ENCODE measurements around the gene CDK11B.

Gene CDK11B

DNA sequence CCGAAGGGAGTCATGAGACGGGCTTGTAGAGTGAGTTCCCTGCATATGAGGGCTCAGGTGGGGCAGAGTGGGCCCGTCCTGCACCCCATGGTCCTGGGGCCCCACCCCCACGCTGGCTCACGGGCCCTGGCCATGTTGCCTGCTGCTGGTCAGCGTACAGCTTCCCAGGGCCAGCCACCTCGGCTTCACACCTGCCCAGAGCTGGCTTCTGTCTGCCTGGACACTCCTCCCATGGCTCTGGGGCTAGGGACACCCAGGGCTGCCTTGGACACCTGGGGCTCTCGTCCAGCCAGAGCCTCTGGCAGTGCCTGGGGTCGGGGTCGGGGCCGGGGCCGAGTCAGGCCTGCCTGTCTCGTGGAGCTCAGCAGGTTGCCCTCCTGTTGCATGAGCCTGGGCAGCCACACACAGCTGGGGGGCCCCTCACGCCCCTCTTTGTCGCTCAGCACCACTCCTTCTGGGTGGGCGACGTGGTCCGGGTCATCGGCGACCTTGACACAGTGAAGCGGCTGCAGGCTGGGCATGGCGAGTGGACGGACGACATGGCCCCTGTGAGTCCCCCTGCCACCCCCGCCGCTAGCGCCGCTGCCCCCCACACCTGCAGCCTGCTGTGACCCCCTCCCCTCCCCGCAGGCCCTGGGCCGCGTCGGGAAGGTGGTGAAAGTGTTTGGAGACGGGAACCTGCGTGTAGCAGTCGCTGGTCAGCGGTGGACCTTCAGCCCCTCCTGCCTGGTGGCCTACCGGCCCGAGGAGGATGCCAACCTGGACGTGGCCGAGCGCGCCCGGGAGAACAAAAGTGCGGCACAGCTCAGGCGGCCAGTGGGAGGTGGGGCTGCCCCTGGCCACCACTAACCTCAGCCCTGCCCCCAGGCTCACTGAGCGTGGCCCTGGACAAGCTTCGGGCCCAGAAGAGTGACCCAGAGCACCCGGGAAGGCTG is 32.3 kb downstream of the CDK11B start:
- no peak for DNase-seq

- no peak for DNase-seq
These were observed 33.0 kb downstream of the CDK11B start for GRCh38 chr1:1625824-1626206.

GRCh38 chr1:1625404-1625775 is 33.4 kb downstream of the CDK11B start:
- no peak for DNase-seq

GRCh38 chr1:1624443-1625403 is 34.1 kb downstream of the CDK11B start:
- DNase-seq = no peak

DNA sequence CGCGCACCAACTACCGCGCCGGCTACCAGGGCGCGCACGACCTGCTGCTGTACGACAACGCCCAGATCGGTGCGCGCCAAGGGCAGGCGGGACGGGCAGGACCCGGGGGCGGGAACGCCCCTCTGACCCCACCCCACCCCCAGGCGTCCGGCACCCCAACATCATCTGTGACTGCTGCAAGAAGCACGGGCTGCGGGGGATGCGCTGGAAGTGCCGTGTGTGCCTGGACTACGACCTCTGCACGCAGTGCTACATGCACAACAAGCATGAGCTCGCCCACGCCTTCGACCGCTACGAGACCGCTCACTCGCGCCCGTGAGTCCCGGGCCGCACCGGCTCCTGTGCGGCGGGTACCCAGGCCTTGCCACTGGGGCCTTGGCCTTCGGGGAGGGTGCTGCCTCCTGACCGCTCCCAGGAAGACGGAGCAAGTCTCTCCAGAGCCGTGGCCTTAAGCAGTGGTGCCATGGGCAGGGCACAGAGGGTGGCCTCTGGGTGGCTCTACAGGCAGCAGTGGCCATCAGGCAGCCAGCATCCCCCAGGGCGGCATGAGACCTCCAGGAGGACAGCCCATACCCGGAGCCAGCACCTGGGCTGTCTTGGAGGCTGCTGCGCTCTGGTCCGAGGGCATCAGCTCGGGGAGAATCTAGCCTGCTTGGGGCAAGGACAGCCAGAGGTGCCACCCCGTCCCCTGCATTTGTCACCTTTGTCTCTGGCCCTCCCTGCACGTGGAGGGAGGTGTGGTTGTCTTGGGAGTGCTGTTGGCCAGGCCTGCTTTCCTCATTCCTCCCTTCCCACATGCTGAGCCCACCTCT is 35.0 kb downstream of the CDK11B start:
- DNase-seq = no peak

- no peak for DNase-seq
These were observed 35.6 kb downstream of the CDK11B start for GRCh38 chr1:1623181-1623630.

DNA sequence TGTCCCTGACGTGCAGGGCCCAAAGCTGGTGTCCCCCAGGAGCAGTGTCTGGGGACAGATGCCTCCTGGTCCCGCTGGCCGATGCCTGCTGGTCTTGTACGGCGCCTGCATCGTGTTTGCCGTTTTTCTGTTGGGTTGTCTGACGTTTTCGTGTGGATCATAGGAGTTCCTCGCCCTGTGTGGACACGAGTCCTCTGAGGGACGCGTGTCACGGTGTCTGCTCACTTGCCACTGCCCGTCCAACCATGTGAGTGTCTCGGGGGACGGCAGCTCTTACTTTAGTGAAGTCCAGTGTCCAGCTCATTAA is 36.1 kb downstream of the CDK11B start:
- DNase-seq = no peak

DNA sequence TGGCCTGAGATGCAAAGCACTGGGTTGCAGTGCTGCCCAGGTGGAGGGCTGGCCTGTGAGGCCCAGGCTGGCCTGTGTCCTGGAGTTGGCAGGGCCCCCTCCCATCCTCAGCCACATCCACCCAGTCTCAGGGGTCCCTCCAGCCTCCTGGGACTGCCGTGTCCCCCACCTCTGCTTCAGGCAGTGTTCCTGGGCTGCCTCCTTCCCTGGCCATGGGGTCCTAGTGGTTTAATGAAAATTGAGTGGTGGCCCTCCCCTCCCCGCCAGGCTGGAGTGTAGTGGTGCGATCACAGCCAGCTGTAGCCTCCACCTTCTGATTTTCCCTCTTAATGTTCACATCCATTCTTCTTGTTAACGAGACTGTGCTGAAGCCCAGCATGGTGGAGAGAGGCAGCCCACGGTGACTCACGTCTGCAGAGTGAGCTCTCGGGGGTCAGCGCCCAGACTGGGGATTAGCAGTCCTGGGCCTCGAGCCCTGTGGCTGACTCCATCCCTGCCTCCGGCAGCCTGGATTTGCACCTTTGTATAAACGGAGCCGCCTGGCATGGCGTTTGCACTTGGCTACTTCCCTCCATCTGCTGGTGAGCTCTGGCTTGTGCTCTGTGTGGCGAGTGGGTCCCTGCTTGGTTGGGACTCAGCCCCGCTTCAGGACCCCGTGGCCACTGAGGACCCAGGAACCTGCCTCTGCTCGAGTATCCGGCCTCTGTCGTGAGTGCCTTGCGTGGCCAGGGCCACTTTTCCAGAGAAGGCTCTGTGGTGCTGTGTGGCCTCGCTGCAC is 36.6 kb downstream of the CDK11B start:
- no peak for DNase-seq

GRCh38 chr1:1621173-1622009 is 37.4 kb downstream of the CDK11B start:
- no peak for DNase-seq

DNA sequence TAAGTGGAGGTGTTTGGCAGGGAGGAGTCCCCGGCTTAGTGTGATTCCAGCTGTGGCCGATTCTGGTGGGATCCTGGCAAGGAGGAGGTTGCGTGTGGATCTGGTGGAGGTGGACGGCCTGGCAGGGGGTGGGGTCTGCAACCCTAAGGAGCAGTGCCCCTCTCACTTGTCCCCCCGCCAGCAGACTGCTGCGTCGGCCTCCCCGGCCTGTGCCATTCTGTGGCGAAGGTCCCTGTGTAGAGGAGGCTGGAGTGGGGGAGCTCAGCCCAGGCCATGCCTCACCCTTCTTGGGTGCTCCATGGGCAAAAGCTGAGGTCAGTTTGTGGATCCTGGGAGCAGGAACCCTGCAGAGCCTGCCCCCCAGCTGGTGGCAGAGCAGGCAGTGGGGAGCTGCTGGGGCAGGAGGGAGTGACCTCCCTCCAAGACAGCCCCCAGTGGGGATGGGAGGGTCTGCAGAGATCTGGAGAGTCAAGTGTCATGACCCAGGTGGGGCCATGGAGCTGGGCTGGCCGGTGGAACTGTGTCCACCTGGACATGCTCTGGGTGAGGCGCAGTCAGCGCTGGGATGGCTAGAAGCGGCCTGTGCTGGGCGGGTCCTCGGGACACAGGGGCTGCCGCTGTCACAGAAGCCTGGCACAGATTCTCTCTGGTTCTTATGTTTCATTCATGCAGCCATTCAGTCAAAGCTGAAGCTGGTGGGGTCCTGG is 38.2 kb downstream of the CDK11B start:
- no peak for DNase-seq

GRCh38 chr1:1619917-1620361 is 38.9 kb downstream of the CDK11B start:
- no peak for DNase-seq

DNA sequence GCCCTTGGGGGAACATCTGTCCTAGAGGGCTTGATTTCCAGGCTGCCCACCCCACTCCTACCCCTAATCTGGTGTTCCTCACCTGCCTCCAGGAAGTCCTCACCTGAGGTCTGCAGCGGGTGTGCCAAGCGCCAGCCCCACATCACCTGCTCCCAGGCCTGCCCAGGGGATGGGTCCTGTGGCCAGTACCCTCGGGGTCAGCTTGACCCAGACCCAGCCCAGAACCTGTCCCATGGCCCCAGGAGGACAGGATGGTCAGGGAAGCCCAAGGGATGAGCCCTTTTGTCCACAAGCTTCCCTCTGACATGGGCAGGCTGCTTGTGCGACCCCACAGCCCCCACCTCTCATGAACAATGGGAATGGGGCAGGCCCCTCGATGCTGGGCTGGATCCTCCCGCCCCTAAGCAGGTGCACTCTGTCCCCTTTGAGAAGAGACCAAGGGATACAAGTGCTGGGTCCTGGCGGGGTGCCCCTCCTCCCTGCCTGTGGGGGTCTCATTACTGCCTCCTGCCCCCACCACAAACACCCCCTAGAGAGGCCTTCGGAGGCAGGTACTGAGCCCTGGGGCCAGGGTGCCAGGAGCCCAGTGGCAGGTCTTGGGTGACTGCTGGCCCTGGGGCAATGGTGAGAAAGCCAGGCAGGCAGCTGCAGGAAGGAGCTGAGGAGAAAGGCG is 40.3 kb downstream of the CDK11B start:
- no peak for DNase-seq

GRCh38 chr1:1617925-1618324 is 40.9 kb downstream of the CDK11B start:
- no peak for DNase-seq

DNA sequence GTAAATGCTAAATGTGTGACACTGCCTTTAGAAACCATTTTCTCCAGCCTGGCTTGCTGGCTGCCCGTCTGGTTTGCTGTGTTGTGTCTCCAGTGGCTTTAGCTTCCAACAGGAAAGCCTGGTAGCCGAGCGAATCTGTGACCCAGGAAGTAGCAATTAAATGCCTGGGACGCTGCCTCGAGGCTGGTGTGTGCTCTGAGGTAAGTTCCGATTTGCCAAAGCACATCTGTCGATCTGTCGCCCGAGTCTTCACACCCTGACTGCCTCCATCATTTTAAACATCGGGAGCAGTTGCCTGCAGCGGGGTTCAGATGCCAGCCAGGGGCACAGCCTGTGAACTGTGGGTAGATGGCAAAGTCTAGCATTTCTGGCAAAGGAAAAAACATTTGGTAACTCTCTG is 41.3 kb downstream of the CDK11B start:
- no peak for DNase-seq

GRCh38 chr1:1616838-1617237 is 42.0 kb downstream of the CDK11B start:
- DNase-seq = no peak

GRCh38 chr1:1616045-1616790 is 42.6 kb downstream of the CDK11B start:
- DNase-seq = peak; percentile 57

- peak; percentile 99 for DNase-seq
These were observed 43.4 kb downstream of the CDK11B start, which contains the start of gene MIB2 for GRCh38 chr1:1615256-1616044. Gene MIB2, plus strand, starts transcription at chr1:1615500. Its CDS starts 7,953 bp downstream, at chr1:1623453.

GRCh38 chr1:1614954-1615255 is 43.9 kb downstream of the CDK11B start:
- no peak for DNase-seq
